DMS 273 treated with DMSO at 0.1 percent for 48 hours (cell line): Measurements from ENCODE around the gene PGLYRP4.

Source experiments
- DNase-seq: peaks from one replicate; lab custom pipeline; 2025; lab: John Stamatoyannopoulos, UW

Gene PGLYRP4, protein sequence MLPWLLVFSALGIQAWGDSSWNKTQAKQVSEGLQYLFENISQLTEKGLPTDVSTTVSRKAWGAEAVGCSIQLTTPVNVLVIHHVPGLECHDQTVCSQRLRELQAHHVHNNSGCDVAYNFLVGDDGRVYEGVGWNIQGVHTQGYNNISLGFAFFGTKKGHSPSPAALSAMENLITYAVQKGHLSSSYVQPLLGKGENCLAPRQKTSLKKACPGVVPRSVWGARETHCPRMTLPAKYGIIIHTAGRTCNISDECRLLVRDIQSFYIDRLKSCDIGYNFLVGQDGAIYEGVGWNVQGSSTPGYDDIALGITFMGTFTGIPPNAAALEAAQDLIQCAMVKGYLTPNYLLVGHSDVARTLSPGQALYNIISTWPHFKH

GRCh38 chr1:153348511-153349362 is at the start of gene PGLYRP4:
TSS of gene PGLYRP4 (minus strand) at chr1:153348841. CDS start at chr1:153347932, 909 bp downstream.
- DNase-seq, result no peak

- DNase-seq, result no peak
Observed at GRCh38 chr1:153397924-153398651, 49.4 kb upstream of the PGLYRP4 start.

DNA sequence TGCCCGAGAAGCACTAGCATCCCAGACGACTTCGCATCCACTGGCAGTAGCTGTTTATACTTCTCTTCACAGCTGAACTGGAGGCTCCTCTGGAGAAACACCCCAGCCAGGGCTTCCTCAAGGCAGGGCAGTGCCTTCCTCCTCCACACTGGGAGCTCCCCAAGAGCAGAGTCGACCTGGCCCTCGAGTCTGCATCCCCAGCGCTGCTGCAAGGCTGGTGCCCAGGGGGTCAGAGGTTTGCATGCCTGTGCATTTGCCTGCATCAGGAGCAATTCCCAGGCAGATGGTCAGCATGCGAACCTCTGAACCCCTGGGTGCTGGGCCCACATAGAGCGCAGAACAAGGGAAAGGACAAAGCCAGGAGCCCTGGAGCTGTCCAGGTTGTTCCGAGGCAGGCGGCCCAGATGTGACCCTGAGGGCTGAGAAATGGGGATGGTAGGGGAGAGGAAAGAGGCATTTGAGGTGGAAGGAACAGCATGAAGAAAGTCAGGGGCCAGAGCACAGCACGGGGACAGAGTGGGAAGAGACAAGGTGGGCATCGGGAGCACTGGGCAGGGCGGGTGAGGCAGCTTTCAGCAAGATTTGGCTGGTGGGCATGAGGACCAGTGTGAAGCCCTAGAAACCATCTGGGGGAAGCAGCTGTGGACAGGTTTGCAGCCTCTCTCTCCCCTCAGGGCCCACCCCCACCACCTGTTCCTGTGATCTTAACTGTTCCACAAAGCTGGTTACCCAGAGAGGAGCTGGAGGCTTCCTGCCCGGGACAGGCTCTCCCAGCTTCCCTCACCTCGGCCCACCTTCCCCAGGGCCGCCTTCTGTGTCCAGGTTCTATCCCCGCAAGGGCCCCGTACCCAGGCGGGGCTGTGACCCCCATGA is 48.6 kb upstream of the PGLYRP4 start:
- peak; percentile 39 for DNase-seq

DNA sequence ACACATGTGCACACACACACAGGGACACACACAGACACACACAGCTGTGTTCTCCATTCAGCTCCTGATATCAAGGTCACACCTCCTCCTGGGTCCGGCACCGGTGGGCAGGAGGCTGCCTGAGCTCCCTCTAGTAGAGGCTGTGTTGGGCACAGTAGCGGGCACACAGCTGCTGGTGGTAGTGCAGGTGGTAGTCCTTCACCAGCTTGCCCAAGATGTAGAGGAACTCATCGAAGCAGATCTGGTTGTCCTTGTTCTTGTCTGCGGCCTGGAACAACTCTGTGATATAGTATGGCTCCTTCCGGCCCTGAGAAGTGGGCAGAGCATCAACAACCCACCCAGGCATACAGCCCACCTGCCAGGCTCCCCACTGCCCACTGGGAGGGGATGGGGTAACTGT is 47.8 kb upstream of the PGLYRP4 start:
- no peak for DNase-seq

DNA sequence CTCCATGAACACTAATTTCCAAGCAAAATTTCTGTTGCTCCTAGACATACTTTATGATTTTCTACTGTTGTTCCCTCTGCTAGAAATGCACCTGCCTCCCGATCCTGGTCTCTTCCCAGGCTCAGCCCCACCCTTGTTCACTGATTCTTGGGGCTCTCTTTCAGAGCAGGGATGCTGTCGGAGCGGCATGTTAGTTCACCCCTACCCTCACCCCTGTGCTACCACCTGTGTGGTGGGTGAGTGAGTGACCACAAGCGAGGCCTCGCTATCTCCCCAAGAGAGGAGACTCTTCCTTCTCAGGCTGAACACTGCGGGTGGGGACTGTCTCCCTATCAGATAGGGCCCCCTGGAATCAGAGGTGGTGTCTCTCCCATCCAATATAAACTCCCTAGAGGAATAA is 47.1 kb upstream of the PGLYRP4 start:
- no peak for DNase-seq

DNA sequence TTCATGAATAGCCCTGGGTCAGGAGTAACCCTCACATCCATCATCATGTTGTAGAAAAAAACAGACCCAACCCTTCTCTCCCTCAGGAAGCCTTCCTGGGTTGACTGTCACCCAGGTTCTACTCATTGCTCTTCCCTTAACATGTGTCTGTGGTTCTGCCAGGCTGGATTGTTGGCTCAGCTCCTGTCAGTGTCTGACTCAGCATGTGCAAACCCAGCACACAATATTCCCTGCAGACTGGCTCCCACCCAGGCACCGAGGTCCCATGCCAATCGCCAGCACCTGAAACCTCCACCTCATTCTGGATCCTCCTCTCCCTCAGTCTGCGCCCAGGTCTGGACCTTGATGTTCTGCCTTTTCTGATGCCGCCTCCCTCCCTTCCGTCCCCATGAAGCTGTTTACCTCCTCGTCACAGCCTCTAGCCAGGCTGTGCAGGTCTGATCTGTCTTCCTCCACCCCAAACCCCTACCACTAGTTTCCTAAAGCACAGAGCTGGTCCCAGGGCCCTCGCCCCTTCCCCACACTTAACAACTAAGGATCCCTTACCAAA is 46.6 kb upstream of the PGLYRP4 start:
- DNase-seq, result no peak

DNA sequence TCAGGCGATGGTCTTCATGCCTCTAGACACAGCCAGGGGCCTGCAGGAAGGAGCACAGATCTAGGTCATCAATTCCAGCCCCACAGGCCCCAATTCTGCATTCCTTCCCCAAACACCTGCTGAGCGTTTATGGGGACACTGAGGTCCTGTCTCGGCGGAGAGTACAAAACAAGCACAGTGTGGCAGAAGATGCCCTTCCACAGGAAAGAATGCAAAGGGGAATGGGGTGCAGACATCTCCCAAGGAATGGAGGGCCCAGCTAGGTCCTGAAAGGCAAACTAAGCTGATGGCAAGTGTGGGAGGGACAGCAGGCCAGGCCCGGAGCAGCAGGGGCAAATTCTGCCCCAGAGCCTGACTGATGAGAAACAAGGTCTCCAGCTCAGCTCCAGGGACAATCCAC is 45.8 kb upstream of the PGLYRP4 start:
- no peak for DNase-seq

DNA sequence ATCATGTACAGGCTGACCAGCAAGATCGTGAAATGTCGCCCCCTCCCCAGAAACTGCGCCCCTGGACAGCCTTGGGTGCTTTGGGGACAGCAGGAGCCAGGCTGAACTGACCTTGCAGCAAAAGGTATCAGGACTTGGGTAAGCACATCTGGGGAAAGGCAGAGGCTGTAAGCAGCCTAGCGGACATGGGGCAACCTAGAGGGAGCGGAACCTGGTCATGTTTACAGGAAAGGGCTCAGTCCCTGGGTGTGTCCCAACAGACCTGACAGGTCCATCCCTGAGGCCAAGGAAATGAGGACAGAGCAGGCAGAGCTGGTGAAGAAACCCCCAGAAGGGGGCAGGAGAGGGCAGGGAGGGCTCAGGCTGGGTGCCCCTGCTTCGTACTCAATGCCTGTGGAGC is 45.3 kb upstream of the PGLYRP4 start:
- no peak for DNase-seq

DNA sequence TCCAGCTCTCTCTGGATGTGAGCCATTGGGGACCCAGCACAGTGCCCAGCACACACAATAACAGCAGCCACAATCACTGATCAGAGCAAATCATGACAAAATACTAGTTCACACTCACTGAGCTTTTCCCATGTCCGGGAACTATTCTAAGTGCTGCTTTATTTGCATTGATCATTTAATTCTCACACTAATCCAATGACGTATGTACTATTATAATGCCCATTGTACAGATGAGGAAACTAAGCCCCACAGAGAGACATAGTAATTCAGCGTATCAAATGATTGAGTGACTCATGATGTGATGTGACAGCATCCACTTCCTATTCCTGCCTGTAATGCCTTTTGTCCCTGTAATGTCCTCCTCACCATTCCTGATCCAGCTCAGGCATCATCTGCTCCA is 44.2 kb upstream of the PGLYRP4 start:
- no peak for DNase-seq

DNA sequence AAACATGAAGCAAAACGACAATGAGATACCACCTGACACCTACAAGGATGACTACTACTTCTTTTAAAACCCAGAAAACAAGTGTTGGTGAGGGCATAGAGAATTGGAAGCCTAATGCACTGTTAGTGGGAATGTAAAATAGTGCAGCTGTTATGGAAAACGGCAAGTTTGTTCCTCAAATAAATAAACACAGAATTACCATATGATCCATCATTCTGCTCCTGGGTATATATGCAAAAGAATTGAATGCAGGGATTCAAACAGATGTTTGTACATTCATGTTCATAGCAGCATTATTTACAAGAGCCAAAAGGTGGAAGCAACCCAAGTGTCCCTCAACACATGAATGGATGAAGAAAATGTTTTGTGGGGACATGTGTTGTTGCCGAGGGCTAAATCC is 43.6 kb upstream of the PGLYRP4 start:
- no peak for DNase-seq

GRCh38 chr1:153390938-153391710 is 42.5 kb upstream of the PGLYRP4 start, which contains the start of gene S100A8:
TSS of gene S100A8 (minus strand) at chr1:153391073. CDS start at chr1:153390535, 538 bp downstream.
- DNase-seq, result no peak

DNA sequence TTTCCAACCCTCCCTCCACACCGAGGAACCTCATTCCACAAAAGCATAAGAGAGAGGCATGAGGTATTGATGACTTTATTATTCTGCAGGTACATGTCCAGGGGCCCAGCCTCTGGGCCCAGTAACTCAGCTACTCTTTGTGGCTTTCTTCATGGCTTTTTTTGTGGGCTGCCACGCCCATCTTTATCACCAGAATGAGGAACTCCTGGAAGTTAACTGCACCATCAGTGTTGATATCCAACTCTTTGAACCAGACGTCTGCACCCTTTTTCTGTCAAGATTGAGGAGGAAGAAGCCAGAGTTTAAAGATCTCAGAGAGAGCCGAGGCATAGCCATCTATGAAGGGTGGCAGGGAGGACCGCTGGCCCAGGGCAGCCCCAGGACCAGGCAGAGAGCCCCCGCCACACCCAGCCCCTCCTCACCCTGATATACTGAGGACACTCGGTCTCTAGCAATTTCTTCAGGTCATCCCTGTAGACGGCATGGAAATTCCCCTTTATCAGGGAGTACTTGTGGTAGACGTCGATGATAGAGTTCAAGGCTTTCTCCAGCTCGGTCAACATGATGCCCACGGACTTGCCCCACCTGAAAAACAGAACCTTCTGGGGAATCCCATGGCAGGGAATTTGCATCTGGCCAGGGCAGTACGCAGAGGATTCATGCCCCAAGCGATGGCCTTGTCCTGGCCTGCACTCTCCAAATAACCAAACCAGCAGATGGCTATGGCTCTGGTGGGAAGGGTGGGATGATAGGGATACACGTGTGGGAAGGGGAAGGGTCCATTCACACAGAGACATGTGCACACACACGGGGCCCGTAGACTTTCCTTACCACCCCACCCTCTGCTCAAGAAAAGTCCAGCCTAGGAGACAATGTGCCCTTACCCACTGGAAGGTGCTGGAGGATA is 41.6 kb upstream of the PGLYRP4 start:
- no peak for DNase-seq

DNA sequence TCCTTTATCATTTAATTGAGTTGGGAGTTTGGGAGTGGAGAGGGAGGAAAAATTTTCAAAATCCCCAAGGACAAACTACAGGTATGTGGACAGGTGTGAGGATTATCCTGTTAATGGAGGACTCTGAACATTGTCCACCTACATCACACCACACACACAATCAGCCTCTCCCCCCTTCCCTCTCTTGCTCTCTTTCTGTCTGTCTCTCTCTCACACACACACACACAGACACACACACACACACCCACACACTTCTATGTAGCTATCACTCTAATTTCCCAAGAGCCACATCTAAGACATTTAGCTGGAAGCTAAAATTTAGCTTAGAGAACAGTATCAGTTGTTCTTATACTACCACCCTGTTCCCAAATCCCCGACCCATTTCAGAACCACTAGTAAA is 40.8 kb upstream of the PGLYRP4 start:
- DNase-seq, result no peak

DNA sequence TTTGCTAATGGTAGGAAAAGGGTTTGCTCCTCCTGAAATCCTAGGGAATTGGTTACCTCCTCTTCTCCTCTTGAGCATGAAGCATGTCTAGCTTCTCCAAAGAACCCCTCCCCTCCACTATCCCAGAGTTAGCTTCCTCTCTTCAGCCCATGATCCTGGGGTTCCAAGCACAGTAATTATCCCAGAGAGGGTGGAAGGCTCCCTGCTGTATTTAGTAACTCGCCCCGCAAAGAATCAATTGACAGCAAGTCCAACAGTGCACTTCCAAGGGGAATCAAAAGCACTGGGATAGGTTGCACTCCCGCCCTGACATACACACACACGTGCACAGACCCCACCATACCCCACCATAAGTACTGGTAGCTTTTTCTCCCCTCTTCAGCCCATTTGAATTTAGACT is 39.1 kb upstream of the PGLYRP4 start:
- DNase-seq, result no peak

DNA sequence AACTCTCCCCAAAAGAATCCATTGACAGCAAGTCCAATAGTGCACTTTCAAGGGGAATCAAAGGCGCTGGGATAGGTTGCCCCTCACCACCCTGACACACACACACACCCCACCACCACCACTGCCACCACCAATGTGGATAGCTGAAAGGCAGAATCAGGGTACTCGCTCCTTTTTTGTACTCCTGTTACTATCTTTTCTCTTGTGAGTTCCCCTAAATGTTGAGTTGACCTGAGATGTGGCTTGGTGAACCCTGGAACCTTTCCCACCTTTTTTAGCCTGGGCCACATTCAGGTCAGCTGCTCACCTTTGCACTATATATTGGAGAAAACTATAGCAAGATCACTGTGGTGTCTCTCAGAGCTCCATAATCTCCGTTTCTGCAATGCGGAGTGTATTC is 38.4 kb upstream of the PGLYRP4 start:
- DNase-seq, result no peak

DNA sequence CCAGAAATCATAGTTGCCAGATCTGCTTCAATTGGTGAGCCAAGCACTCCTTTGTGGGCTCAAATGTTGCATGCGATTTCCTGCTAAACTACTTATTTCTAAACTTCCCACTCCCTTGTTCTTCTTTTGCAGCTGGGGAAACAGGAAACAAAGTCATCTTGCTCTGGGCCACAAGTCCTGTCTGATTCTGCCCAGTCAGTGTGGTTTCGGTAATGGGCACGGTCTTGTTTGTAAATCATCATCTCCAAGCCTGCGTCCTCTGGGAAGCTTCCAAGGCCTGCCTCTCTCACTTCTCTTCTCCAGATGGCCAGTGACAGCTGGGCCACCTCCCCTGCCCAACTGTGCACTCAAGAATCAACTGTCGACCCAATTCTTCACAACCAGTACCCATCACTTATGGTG is 37.9 kb upstream of the PGLYRP4 start:
- DNase-seq, result peak; percentile 19

DNA sequence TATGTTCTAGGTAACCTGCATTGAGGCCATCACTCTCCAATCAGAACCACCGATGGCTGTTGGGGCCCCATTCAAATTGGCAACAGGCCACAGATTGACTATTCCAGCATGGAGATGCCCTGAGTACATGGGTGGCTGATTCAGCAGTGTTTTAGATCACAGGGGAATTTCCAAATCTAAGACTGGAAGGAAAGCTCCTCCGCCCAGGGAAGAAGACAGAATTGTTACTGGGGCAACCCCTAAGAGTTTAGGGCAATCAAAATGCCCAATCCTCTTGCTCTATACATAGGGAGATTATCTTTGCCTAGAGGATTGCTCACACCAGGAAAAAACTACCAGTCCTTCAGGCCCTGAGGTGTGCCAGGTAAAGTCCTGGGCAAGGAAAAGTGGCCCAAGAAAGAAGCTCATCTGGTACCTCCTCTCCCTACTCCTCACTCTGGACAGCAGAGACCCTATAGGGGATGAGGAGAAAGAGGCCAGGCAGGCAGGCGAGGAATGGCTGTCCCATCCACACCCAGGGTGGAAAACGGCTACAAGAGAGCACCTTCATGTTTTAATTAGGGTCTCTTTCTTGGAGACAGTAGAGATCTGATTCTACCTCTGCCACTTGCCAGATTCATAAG is 36.4 kb upstream of the PGLYRP4 start:
- DNase-seq, result no peak

DNA sequence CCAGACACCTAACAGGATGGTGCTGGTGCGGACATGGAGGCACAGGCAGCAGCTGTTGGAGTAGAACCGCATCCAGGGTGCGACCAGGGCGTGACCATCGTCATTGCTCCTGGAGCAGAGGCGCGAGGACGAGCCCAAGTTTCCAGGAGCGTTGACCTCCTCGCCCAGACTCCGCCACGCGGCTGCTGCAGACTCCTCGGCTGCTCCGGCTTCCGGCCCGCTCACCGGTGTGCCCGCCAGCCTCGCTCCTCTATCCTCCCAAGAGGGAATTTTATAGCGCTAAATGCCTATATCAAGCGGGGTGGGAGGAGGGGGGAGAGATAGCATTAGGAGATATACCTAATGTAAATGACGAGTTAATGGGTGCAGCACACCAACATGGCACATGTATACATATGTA is 32.1 kb upstream of the PGLYRP4 start:
- DNase-seq, result no peak

DNA sequence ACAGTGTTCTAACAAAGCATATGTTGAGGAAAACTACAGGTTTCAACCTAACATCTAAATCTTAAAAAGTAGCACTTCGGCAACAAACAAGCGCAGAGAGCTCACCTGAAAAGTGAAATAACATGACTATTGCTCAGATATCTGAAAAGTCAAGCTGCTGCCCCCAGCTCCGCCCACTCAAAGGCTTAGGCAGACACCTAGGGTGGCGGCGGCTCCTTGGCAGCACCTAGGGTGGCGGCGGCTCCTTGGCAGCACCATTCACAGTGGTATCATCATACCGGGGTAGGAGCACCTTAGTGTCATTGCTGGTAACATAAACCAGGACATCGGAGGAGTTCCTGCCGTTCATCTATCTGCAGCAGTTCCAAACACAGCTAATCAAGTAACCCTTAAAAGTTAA is 30.9 kb upstream of the PGLYRP4 start:
- DNase-seq, result no peak
